ENCODE data around the gene MARVELD1. TPM values are rescaled to one million over a fixed set of nuclear protein-coding genes. Genes with fewer than 3 reads are reported as not detected.
A peak's percentile ranks its signal among the peaks of the same experiment; 100 is the strongest.
"Not testable (repeated sequence)": the region's sequence is repeated elsewhere in the genome, so short reads cannot be mapped to it uniquely, and the experiment has no call there.

Gene MARVELD1
- polyA plus RNA-seq, 1 experiment = 79.4 TPM

DNA sequence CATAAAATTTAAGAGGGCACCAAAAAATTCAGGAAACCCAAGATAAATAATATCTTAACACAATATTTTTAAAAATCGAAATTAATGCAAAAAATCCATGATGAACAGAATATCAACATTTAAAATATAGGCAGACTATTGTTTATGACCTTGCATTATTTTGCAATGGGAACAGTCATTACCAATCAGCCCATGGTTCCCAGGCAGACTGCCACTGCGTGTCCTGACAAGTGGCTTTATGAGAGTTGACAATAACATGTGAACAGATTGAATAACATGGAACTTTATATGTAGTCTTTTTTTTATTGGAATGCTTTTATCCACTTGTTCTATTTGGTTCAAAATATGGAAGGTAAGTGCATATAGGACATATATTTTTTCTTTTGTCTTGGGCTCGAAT is 23.4 kb upstream of the MARVELD1 start:
- TF ChIP-seq, protein P1, sequence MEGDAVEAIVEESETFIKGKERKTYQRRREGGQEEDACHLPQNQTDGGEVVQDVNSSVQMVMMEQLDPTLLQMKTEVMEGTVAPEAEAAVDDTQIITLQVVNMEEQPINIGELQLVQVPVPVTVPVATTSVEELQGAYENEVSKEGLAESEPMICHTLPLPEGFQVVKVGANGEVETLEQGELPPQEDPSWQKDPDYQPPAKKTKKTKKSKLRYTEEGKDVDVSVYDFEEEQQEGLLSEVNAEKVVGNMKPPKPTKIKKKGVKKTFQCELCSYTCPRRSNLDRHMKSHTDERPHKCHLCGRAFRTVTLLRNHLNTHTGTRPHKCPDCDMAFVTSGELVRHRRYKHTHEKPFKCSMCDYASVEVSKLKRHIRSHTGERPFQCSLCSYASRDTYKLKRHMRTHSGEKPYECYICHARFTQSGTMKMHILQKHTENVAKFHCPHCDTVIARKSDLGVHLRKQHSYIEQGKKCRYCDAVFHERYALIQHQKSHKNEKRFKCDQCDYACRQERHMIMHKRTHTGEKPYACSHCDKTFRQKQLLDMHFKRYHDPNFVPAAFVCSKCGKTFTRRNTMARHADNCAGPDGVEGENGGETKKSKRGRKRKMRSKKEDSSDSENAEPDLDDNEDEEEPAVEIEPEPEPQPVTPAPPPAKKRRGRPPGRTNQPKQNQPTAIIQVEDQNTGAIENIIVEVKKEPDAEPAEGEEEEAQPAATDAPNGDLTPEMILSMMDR (IDR thresholded peaks at IDR 0.05; ENCODE audit: insufficient read depth, low read depth, low read length) = no peak
- H3K4me3 ChIP-seq (ENCODE audit: low read depth, low read length) = no peak overlapping the region
- no peaks in the 10 kb centered on the region for H3K27me3 ChIP-seq (ENCODE audit: control insufficient read depth, insufficient read depth, low read length)
- no peak for DNase-seq (ENCODE audit: low read depth)
- POLR2A ChIA-PET = interaction anchor here (0.5 to 0.8 kb wide), 2 partner anchors 23 to 41 kb away, joined by 9 to 10 read pairs; partner anchors contain the start of gene MARVELD1
- CTCF ChIA-PET = interaction anchor here (0.6 to 7.8 kb wide), 8 partner anchors 11 to 340 kb away, joined by 3 to 62 read pairs (median 6); no protein-coding TSS in a partner anchor
- H3K36me3 ChIP-seq (ENCODE audit: control insufficient read depth, insufficient read depth, low read length) = no peaks in the 10 kb centered on the region

DNA sequence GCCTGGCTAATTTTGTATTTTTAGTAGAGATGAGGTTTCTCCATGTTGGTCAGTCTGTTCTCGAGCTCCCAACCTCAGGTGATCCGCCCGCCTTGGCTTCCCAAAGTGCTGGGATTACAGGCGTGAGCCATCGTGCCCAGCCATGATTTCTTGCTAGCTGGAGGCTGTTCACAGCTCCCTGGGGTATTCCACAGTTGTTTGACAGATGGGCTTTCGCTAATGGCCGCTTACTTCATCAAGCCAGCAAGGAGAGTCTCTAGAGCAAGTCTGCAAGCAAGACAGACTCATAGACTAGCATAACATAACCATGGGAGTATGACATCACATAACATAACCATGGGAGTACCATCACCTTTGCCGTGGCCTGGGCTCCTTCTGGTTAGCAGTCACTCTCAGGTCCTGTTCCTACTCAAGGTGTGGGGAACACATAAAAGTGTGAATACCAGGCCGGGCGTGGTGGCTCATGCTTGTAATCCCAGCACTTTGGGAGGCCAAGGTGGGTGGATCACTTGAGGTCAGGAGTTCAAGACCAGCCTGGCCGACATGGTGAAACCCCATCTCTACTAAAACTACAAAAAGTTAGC is 15.4 kb upstream of the MARVELD1 start:
- not testable (repeated sequence) for H3K4me3 ChIP-seq (ENCODE audit: low read depth, low read length); DNase-seq (ENCODE audit: low read depth); H3K36me3 ChIP-seq (ENCODE audit: control insufficient read depth, insufficient read depth, low read length); H3K27me3 ChIP-seq (ENCODE audit: control insufficient read depth, insufficient read depth, low read length)
- ChIA-PET CTCF (interaction anchor here (1.5 to 3.7 kb wide), 5 partner anchors 11 to 34 kb away, joined by 4 to 17 read pairs (median 10); partner anchors contain the start of gene AVPI1), POLR2A (interaction anchor here (0.6 kb wide), 1 partner anchor 15 kb away, joined by 6 read pairs; the partner anchor contains the start of gene MARVELD1)

DNA sequence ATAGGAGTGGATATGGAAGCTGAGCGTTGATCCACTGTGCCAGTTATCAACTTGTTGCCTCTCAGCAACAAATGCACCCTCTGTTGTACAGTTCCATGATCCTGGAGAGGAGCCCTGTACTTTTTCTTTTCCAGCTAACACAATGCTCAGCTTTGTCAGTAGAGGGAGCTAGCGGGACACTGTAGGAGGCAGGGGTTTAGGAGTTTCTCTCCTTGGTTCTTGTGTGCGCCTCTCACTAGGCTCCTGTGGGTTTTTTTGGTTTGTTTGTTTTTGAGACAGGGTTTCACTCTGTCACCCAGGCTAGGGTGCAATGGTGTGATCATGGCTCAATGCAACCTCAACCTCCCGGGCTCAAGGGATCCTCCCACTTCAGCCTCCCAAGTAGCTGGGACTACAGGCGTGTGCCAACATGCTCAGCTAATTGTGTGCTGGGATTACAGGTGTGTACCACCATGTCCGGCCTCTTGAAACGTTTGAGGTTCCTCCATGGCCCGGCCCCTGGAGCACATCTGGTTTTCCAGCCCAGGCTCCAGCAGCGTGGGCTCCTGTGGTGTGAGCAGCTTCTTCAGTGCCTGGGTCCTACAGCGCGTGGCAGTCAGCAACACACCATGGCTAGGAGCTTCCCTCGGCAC is 12.0 kb upstream of the MARVELD1 start:
- H3K27me3 ChIP-seq (ENCODE audit: control insufficient read depth, insufficient read depth, low read length) = no peaks in the 10 kb centered on the region; the same call in 1 of the 2 replicates
- DNase-seq (ENCODE audit: low read depth) = no peak
- H3K4me3 ChIP-seq (ENCODE audit: low read depth, low read length) = no peak overlapping the region
- TF ChIP-seq, protein P1 (IDR thresholded peaks at IDR 0.05; ENCODE audit: insufficient read depth, low read depth, low read length) = peak; percentile 92
- no peaks in the 10 kb centered on the region for H3K36me3 ChIP-seq (ENCODE audit: control insufficient read depth, insufficient read depth, low read length)
- POLR2A ChIA-PET = no interaction called here
- CTCF ChIA-PET = interaction anchor here (0.7 to 20.3 kb wide), 25 partner anchors 8 to 168 kb away, joined by 3 to 517 read pairs (median 4); partner anchors contain the start of genes ANKRD2, AVPI1, MARVELD1 and ZFYVE27

DNA sequence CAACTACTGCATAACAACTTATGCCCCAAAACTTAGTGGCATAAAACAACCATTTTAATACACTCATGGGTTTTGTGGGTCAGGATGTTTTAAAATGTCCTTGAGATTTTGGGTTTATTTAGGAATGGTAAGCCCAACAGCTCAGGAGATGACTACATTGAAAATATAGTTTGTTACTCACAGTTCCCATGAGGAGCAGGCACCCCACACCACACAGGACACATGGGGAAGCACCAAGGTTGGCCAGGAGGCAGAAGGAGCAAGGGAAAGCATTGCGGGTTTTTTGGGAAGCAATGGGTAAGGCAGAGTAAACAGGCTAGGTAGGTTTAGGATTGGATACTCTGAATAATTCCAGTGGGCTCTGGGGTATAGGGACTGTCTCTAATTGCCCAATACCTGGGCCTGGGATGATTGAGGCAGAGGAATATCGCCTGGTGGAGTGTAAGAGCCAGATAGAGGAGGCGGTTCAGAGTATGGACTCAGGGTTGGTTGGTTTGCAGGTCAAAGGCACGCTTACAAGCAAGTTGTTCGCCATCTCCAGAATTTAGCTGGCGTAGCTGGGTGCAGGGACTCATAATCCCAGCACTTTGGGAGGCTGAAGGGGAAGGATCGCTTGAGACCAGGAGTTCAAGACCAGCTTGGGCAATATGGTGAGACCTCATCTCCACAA is 10.0 kb upstream of the MARVELD1 start:
- no peak for DNase-seq (ENCODE audit: low read depth)
- Histone ChIP-seq H3K27me3 (ENCODE audit: control insufficient read depth, insufficient read depth, low read length) (no peaks in the 10 kb centered on the region; the same call in 1 of the 2 replicates), H3K4me3 (ENCODE audit: low read depth, low read length) (no peak overlapping the region), H3K36me3 (ENCODE audit: control insufficient read depth, insufficient read depth, low read length) (no peaks in the 10 kb centered on the region)
- TF ChIP-seq, protein P1 (IDR thresholded peaks at IDR 0.05; ENCODE audit: insufficient read depth, low read depth, low read length) = no peak
- POLR2A ChIA-PET = no interaction called here
- CTCF ChIA-PET = interaction anchor here (0.8 to 20.3 kb wide), 8 partner anchors 9 to 52 kb away, joined by 3 to 517 read pairs (median 4); partner anchors contain the start of genes AVPI1, MARVELD1 and ZFYVE27

DNA sequence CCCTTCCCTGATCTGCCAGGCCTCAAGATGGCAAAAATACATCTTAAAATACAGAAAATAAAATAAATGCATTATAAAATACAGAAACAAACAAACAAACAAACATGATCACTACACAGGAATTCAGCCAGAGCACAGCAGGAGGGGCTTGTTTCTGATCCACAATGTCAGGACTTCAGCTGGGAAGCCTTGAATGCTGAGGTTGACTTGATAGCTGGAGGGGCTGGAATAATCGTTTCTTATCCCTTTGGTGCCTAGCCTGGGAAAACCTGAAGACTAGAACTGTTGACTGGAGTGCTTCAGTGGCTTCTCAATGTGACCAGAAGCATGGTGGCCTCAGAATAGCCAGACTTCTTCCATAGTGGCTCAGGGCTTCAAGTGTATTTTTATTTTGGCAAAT is 9.2 kb upstream of the MARVELD1 start:
- no peaks in the 10 kb centered on the region for H3K36me3 ChIP-seq (ENCODE audit: control insufficient read depth, insufficient read depth, low read length)
- no peaks in the 10 kb centered on the region; the same call in 1 of the 2 replicates for H3K27me3 ChIP-seq (ENCODE audit: control insufficient read depth, insufficient read depth, low read length)
- TF ChIP-seq, protein P1 (IDR thresholded peaks at IDR 0.05; ENCODE audit: insufficient read depth, low read depth, low read length) = no peak
- ChIA-PET CTCF (interaction anchor here (0.7 to 20.3 kb wide), 7 partner anchors 8 to 158 kb away, joined by 3 to 517 read pairs (median 5); partner anchors contain the start of genes AVPI1, MARVELD1 and ZFYVE27), POLR2A (no interaction called here)
- H3K4me3 ChIP-seq (ENCODE audit: low read depth, low read length) = no peak overlapping the region
- DNase-seq (ENCODE audit: low read depth) = no peak

Measured in BJ (cell line).